Stomach smooth muscle (tissue), 2 donors: ENCODE measurements around the gene SLC38A9.

ENCODE experiments used
- H3K27ac ChIP-seq: one replicate; pipeline ENCODE4 v1.7.0; 2013; ENCODE audit warnings: mild to moderate bottlenecking, low read length, inconsistent platforms
- H3K27me3 ChIP-seq, 2 donors: one replicate each; pipeline ENCODE4 v1.7.0; 2013; ENCODE audit warnings: low read length in 2 of 2; ENCODE audit not compliant: insufficient read depth in 2 of 2, control insufficient read depth in 1 of 2
- H3K36me3 ChIP-seq, 2 donors: one replicate each; pipeline ENCODE4 v1.7.0; 2013; ENCODE audit warnings: low read length in 2 of 2; ENCODE audit not compliant: control insufficient read depth in 2 of 2, insufficient read depth in 2 of 2
- H3K4me1 ChIP-seq: one replicate; pipeline ENCODE4 v1.7.0; 2013; ENCODE audit warnings: low read length; ENCODE audit not compliant: control insufficient read depth, insufficient read depth
- H3K4me3 ChIP-seq, 2 donors: one replicate each; pipeline ENCODE4 v1.7.0; 2013; ENCODE audit warnings: low read length in 2 of 2
- H3K9ac ChIP-seq, 2 donors: one replicate each; pipeline ENCODE4 v1.7.0; 2013; ENCODE audit warnings: low read length in 2 of 2, mild to moderate bottlenecking in 1 of 2
- H3K9me3 ChIP-seq, 2 donors: one replicate each; pipeline ENCODE4 v1.7.0; 2013; ENCODE audit warnings: low read length in 2 of 2; ENCODE audit not compliant: control insufficient read depth in 2 of 2
- donor health status: healthy.
- donor health status: Pancreatic carcinoma.

Gene SLC38A9

DNA sequence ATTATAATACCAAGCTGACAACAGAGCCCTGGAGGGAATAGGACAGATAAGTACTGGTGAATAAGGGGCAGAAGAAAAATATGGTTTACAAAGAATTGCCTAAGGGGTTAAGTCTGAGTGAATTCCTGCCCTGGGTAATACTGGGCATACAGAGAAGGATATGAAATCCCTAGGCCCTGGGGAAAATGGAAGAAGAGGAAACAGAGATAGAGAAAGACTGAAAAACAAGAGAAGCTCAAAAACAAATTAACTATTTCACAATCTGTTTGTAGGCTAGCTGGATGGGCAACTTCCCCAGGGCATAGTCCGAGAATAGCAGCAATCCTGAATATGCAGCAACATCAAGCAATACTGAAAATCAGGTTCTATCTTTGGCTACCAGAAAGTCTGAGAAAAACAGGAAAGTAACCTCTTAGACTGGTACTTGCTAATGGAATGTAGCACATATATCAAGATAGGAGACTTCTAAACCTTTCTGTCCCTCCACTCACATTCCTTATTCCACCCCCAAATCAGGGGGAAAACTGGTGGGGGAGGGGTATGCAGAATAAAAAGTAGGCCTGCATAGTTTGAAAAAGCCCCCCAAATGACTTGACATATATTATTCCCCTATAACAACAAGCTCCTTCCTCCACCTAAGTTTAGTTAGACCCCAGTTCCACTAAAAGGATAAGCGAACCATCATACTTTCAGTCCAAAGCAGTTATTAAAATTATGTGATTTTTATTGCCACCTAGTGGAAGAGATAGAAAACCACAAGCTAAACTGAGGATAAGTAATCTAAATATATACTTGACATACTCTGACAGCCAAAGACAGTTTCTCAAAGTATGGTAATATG, 20.6 kb downstream of the SLC38A9 start:
- no peak overlapping the region for H3K27ac ChIP-seq
- H3K9me3 ChIP-seq, result no peaks in the 10 kb centered on the region
- H3K36me3 ChIP-seq, result no peaks in the 10 kb centered on the region
- peaks cover 9% of the 10 kb centered on the region for H3K4me1 ChIP-seq
- H3K27me3 ChIP-seq, result no peaks in the 10 kb centered on the region
- H3K9ac ChIP-seq, result peak overlapping the region in 1 of 2 donors; percentile 8
- H3K4me3 ChIP-seq, result peak overlapping the region; percentile 20 to 45

DNA sequence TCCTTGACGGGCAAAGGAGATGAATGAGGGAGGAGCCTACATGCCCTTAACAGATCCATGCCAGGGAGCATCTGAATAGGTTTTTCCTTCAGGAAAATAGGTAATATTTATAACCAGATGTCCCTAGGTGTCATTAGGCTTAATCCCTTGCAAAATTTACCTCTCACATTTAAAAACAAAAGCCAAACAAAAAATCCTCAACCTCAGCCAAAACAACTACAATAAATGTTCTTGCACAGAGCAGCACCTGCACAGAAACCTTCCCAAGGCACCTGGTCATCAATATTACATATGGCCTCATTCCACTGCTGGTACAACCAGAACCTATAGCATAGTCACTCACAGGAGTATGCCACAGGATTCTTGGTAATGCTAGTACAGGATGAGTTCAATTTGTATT, 30.1 kb downstream of the SLC38A9 start:
- Histone ChIP-seq H3K27ac (no peak overlapping the region), H3K4me1 (no peaks in the 10 kb centered on the region), H3K27me3 (no peaks in the 10 kb centered on the region), H3K36me3 (no peaks in the 10 kb centered on the region), H3K9me3 (no peaks in the 10 kb centered on the region), H3K4me3 (no peak overlapping the region), H3K9ac (no peak overlapping the region)

DNA sequence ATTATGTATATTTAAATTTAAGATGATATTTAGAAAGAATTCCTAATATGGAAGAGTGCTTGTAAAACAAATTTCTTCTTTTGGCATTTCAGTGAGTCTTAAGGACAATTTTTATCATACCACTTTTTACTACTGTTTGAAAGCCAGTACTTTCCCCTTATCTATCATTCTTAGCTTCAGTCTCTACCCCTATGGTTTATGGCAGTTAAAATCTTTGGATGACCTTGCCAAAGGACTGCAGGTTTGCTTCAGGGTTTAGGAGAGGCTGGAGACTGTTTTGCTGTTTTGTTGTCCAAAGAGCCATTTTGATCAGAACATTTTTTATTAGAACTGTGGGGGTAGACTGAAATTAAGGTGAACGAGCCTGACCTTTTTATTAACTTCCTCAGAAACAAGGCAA, 30.8 kb downstream of the SLC38A9 start:
- Histone ChIP-seq H3K4me1 (no peaks in the 10 kb centered on the region), H3K9me3 (no peaks in the 10 kb centered on the region), H3K4me3 (no peak overlapping the region)

DNA sequence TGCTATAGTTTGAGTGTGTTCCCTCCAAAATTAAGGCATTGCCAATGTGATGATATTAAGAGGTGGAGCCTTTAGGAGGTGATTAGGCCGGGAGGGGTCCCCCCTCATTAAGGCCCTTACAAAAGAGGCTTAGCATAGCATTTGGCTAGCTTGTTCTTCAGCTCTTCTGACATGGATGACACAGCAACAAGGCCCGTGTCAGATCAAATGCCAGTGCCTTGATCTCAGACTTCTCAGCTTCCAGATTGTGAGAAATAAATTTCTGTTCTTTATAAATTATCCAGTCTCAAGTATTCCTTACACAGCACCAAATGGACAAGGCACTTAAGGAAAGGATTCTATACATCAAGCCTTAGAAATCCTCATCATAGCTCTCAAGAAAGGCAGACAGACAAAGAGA, 31.8 kb downstream of the SLC38A9 start:
- Histone ChIP-seq H3K4me3 (no peak overlapping the region), H3K4me1 (no peaks in the 10 kb centered on the region), H3K27ac (no peak overlapping the region), H3K9ac (no peak overlapping the region), H3K27me3 (no peaks in the 10 kb centered on the region), H3K9me3 (no peaks in the 10 kb centered on the region), H3K36me3 (no peaks in the 10 kb centered on the region)

More for the DNA sequence above, 30.8 kb downstream of the SLC38A9 start:
- Histone ChIP-seq H3K27me3 (no peaks in the 10 kb centered on the region), H3K9ac (no peak overlapping the region), H3K36me3 (no peaks in the 10 kb centered on the region), H3K27ac (no peak overlapping the region)

DNA sequence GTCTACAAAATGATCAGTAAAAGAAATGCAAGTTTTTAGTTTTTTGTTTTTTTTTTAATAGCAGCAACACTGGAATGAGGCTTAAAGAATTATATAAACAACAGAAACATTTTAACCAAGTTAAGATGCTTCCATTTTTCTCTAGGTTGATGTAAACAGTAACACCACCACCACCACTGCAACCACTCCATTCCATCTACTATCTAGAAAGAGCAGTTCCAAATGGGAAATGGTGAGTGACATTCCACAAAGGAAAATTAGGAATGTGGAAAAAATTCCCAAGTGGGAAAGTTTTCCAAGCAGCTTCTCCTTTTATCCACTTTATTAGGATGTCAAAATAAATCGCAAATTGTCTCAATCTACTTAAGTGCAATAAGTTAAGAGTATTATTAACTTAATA, 32.6 kb downstream of the SLC38A9 start:
- no peak overlapping the region for H3K27ac ChIP-seq
- H3K36me3 ChIP-seq, result no peaks in the 10 kb centered on the region
- H3K4me1 ChIP-seq, result no peaks in the 10 kb centered on the region
- no peaks in the 10 kb centered on the region for H3K9me3 ChIP-seq
- H3K27me3 ChIP-seq, result no peaks in the 10 kb centered on the region
- H3K4me3 ChIP-seq, result no peak overlapping the region
- H3K9ac ChIP-seq, result no peak overlapping the region

DNA sequence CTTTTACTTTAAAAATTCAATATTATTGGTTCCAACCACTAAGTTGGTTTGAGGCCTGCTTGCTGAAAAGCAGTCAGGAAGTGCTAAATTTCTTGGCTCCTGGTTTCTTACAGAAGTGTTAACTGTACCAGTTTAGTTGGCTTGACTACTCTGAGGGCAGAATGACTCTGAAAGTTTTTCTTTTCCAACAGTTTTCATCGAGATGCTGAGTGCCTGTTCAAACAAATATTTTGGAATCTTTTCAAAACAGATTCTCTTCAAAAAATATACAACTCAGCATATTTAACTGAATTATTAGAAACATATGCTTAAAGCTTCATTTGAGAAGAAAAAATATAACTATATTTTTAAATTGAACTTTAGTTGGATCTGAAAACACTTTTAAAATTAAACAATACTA, 37.0 kb downstream of the SLC38A9 start:
- H3K9me3 ChIP-seq, result no peaks in the 10 kb centered on the region
- H3K9ac ChIP-seq, result no peak overlapping the region
- no peaks in the 10 kb centered on the region for H3K36me3 ChIP-seq
- H3K27ac ChIP-seq, result peak overlapping the region; percentile 0
- H3K4me1 ChIP-seq, result no peaks in the 10 kb centered on the region
- no peak overlapping the region for H3K4me3 ChIP-seq
- no peaks in the 10 kb centered on the region for H3K27me3 ChIP-seq

DNA sequence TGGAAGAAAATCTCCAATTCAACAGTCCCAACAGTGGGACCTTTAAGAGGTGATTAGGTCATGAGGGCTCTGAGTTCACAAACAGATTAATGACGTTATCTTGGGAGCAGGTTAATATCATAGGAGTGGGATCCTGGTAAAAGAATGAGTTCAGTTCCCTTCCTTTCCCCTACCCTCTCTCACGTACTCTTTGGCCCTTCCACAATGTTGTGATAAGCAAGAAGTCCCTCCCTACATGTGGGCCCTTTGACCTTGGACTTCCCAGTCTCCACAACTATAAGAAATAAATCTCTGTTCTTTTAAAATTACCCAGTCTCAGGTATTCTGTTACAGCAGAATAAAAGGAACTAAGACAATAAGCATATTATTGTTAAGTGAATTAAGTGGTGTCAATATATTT, 37.8 kb downstream of the SLC38A9 start:
- Histone ChIP-seq H3K9me3 (no peaks in the 10 kb centered on the region), H3K27ac (no peak overlapping the region), H3K9ac (no peak overlapping the region), H3K36me3 (no peaks in the 10 kb centered on the region), H3K4me1 (no peaks in the 10 kb centered on the region), H3K27me3 (no peaks in the 10 kb centered on the region), H3K4me3 (no peak overlapping the region)

DNA sequence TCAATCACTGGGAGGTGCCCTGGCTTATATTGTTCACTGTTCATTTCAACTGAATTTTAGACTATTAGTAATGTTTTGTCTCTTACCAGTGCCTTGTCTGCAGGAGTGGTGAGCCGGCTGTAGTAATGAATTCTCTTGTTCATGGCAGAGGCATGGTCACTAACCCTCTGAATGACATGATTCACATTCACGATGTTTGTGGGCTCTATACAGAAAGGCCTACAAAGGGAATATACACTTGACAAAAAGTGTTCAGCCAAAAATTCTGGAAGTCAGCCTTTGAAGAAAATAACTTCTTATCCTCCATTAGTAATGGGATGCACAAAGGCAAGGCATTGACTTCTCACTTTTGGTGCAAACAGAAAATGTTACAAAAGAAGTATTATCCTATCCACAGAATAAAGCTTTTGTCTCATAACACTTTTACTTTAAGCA, 39.6 kb downstream of the SLC38A9 start:
- no peak overlapping the region for H3K4me3 ChIP-seq
- peak overlapping the region; percentile 12 for H3K27ac ChIP-seq
- H3K9me3 ChIP-seq, result no peaks in the 10 kb centered on the region

DNA sequence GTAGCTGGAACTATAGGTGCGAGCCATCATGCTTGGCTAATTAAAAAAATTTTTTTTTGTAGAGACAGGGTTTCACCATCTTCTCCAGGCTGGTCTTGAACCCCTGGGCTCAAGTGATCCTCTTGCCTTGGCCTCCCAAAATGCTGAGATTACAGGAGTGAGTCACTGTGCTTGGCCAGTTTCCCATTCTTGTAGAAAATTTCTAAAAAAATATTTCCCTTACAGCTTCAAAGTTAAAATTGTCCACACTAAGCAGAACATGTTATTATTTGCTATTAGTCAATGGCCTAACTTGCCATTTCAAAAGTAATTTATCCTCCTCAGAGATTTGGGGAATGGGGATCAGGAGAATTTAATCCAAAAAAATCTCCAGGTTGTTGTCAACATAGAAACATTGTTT, 40.1 kb downstream of the SLC38A9 start:
- Histone ChIP-seq H3K9ac (no peak overlapping the region), H3K27me3 (no peaks in the 10 kb centered on the region), H3K9me3 (no peaks in the 10 kb centered on the region), H3K4me1 (no peaks in the 10 kb centered on the region), H3K27ac (peak overlapping the region; percentile 12), H3K36me3 (no peaks in the 10 kb centered on the region), H3K4me3 (no peak overlapping the region)

More for the DNA sequence above, 39.6 kb downstream of the SLC38A9 start:
- no peaks in the 10 kb centered on the region for H3K4me1 ChIP-seq
- H3K36me3 ChIP-seq, result no peaks in the 10 kb centered on the region
- H3K27me3 ChIP-seq, result no peaks in the 10 kb centered on the region
- H3K9ac ChIP-seq, result no peak overlapping the region

DNA sequence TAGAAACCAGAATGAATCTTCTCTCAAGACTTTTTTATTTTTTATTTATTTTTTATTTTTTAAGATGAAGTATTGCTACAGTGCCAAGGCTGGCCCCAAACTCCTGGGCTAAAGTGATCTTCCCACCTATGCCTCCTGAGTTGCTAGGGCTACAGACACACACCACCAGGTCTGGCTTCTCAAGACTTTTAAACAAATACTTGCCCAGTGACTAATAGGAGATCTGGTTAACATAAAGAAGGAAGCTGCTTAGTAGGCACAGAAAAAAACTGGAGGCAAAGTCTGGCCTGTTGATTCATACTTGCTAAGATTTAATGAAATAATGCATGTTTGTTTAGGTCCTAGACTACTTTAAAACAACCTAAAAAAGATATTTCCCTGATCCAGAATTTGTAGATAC, 43.8 kb downstream of the SLC38A9 start:
- Histone ChIP-seq H3K27me3 (no peaks in the 10 kb centered on the region), H3K27ac (peak overlapping the region; percentile 53), H3K9ac (no peak overlapping the region), H3K4me1 (no peaks in the 10 kb centered on the region), H3K9me3 (no peaks in the 10 kb centered on the region), H3K4me3 (no peak overlapping the region), H3K36me3 (no peaks in the 10 kb centered on the region)

DNA sequence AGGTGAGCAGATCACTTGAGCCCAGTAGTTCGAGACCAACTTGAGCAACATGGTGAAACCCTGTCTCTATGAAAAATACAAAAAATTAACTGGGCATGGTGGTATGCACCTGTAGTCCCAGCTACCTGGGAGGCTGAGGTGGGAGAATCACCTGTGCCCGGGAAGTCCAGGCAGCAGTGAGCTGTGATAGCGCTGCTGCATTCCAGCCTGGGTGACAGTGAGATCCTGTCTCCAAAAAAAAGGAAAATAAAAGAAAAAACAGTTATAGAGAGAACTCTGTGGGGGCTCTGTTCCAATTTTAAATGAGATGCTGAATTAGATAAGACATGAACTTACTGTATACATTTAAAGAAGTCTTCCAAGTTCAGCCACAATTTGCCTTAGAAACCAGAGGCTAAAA, 44.2 kb downstream of the SLC38A9 start:
- Histone ChIP-seq H3K36me3 (no peaks in the 10 kb centered on the region), H3K27ac (peak overlapping the region; percentile 53), H3K27me3 (no peaks in the 10 kb centered on the region)

More for the DNA sequence above, 44.2 kb downstream of the SLC38A9 start:
- Histone ChIP-seq H3K4me3 (no peak overlapping the region), H3K9me3 (no peaks in the 10 kb centered on the region), H3K9ac (no peak overlapping the region), H3K4me1 (no peaks in the 10 kb centered on the region)
